HG03378 (cell line): ENCODE measurements around the gene ARHGEF4.

Source experiments
- ATAC-seq: cut with Tn5 transposase; IDR thresholded peaks from one replicate; pipeline ENCODE4 v1.9.1; 2021; ENCODE audit warnings: mild to moderate bottlenecking, moderate library complexity; ENCODE audit not compliant: unreplicated experiment

The ARHGEF4 gene

GRCh38 chr2:130832296-130832940 lies 4.3 kb upstream of the ARHGEF4 start:
- no peak for ATAC-seq

- ATAC-seq: no peak
Measured at GRCh38 chr2:130834091-130834930, 2.4 kb upstream of the ARHGEF4 start.

- no peak for ATAC-seq
Measured at GRCh38 chr2:130834931-130835765, 1.6 kb upstream of the ARHGEF4 start.

DNA sequence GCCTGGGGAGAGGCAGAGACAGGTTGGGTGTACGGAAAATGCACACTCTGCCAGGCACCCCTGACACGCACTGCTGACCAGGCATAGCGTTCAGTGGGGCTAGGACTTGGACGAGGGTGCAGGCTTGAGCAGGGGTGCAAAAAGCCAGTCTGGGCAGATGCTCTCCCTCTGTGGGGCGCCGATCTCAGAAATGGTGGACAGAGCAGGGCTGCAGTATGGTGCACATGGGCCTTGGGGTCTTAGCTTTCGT lies 1.0 kb upstream of the ARHGEF4 start:
- no peak for ATAC-seq

- ATAC-seq: no peak
Measured at GRCh38 chr2:130837175-130837810, 579 bp downstream of the ARHGEF4 start.

GRCh38 chr2:130837811-130838565 lies 1.3 kb downstream of the ARHGEF4 start:
- ATAC-seq: no peak

GRCh38 chr2:130839011-130839780 lies 2.5 kb downstream of the ARHGEF4 start:
- ATAC-seq: no peak

DNA sequence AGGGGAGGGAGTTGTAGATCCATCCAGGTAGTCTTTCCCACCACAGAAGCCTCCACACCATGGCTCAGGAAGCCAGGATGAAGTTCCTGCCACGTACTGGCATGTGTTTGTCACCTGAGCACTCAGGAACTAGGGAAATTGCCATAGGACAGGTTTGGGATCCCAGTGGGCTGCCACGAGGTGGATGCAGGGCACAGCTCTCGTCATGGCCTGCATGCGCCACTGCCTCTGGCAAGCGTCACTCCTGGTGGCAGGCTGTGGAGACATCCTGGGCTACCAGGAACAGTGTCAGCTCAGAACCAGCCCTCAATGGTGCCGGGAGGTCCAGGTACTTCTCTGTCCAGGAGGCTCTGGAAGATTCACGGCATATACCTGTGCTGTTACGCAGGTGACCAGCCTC lies 3.8 kb downstream of the ARHGEF4 start:
- no peak for ATAC-seq

GRCh38 chr2:130841741-130842365 lies 5.1 kb downstream of the ARHGEF4 start:
- ATAC-seq: no peak

DNA sequence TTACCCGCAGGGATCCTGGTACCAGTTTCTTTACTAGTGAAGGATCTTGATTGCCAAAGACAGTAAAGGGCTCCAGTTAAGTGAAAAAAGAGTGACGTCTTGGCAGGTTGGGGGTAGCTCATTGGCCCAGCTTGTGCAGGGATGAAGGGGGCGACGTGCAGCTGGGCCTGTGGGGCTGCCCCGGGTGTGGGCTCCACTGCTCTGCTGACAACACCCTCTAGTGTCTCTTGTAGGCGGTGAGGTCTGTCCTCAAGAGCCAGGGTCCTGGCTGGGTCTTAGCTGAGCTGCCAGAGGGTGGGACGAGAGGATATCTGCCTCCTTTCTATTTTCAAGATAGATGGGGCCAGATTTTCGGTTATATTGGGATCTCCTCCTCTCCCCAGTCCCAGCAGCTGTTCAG lies 6.1 kb downstream of the ARHGEF4 start:
- ATAC-seq: no peak

DNA sequence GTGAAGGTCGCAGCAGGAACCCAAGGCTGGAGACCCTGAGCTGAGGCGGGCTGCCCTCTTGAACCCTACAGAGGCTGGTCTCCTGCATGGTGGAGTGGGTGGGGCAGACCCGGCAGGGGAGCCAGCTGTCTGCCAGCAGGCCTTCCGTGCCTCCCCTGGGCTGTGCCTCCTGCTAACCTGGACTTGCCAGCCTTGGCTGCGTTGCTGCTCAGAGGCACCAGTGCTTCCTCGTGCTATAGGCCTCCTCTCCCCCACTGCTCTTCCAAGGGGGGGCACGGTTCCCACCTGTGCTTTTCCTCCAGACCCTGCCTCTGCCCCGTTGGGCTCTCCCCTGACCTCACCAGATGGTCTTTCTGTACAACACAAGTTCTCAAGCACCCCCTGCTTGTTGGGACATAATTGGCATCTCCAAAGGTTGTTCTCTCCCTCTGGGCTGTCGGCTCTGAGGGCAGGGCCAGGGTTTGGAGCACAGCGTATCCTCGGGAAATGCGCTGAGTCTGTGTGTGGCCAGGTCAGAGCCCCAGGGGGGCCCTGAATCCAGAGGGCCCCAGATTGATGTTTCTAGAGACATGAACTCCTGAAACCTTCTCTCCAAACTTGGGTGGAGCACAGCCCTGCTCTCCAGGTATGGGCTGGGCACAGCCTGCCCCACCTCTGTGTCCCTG lies 6.7 kb downstream of the ARHGEF4 start:
- ATAC-seq: no peak

GRCh38 chr2:130844161-130844560 lies 7.4 kb downstream of the ARHGEF4 start:
- ATAC-seq: no peak

GRCh38 chr2:130845505-130846085 lies 8.9 kb downstream of the ARHGEF4 start:
- no peak for ATAC-seq

DNA sequence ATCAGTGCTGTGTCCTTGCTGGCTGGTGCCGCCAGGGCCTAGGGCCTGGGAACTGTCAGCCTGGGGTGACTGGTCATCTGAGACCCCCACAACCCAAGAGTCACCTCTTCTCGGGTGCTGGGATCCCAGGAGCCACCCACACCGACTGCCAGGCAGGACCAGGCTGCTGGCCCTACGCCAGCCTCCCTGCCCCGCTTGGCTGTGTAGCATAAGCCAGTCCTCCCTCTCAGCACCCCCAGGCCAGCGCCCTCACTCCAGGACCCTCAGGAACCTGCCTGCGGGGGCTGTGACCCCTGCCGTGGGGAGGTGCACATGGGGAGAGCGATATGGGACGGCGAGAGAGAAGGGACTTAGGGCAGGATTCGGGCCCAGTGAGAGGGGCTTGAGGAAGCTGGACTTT lies 9.5 kb downstream of the ARHGEF4 start:
- ATAC-seq: no peak

DNA sequence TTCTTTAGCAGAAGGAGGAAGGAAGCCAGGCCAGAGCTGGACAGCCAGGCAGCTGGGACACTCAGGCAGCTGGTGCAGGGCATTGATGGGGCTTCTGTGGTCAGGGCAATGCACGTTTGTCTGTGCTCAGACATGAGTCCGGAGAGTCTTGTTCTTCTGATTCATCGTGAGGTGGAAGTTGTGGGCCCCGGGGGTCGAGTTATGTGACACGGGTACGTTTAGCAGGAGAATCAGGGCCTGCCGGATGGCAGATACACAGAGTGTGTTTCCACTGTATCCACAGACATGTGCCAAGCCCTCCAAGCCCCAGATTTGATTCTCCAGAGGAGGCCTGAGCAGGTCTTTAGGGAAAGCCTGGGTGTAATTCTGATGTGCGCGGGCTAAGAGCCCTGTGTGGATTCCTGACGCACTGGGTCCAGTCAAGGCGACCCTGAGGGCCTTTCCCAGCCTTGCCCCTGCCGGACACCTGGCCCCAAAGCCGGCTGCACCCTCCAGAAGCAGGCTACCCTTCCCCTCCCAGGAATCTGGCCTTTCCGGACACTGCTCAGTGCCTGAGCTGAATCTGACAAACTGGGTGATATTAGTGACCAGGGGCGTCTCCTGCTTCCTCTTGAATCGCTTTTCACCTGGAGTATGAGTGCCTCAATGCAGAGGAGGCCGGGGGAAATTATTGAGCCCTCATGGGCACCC lies 10.1 kb downstream of the ARHGEF4 start:
- ATAC-seq: no peak

- ATAC-seq: no peak
Measured at GRCh38 chr2:130847776-130848525, 11.2 kb downstream of the ARHGEF4 start.

GRCh38 chr2:130848526-130849210 lies 12.0 kb downstream of the ARHGEF4 start:
- ATAC-seq: no peak
